Gastrocnemius medialis (tissue), 4 donors: ENCODE results near the gene FBXW2.

Source experiments
- POLR2A ChIP-seq, 2 donors: fragments of 450-650 bp; IDR thresholded peaks; one replicate each; pipeline ENCODE4 v1.6.1; 2017; ENCODE audit warnings: antibody characterized with exemption in 2 of 2, mild to moderate bottlenecking in 2 of 2, moderate library complexity in 2 of 2
- TF ChIP-seq, protein P1 (sequence below), 5 experiments: fragments of 450-650 bp in 3 of 5; fragments of 200-600 bp in 2 of 5; sonication (generic) in 2 of 5; IDR thresholded peaks in 4 of 5; conservative IDR thresholded peaks in 1 of 5; 1 replicate in 4 of 5; 2 replicates in 1 of 5; pipeline ENCODE4 v1.5.1; 2016 to 2019; ENCODE audit warnings: antibody characterized with exemption in 5 of 5, mild to moderate bottlenecking in 3 of 5, moderate library complexity in 3 of 5

DNA sequence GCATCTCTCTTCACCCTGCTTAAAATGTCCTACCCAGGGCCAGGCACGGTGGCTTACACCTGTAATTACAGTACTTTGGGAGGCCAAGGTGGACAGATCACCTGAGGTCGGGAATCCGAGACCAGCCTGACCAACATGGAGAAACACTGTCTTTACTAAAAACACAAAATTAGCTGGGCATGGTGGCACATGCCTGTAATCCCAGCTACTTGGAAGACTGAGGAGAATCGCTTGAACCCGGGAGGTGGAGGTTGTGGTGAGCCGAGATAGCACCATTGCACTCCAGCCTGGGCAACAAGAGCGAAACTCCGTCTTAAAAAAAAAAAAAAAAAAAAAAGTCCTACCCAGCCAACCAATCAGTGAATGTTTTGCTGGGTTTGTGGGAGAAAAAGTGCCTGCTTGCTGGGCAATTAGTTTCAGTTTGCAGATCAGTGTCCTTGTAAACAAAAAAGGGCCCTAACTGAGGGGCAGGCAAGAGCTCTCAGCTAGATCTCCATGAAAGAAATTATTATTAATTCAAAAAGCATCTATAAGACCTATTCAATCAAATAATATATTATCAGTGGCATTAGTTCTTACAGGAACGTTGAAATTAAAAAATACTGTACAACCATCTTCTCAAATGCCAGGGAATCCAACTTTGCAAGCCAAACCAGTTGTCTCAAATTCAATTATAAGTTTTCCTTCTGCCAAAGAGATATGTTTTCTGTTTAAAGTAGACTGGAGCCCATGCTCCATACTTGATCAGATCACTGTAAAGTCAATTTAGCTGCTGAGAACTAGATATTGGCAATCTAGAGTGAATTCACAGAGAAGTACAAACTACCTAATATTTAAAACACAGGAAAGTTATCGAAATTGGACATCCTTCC lies 82.9 kb downstream of the FBXW2 start:
- peak in 1 of 2 donors; percentile 49 for TF ChIP-seq POLR2A (IDR thresholded peaks at IDR 0.05)
- TF ChIP-seq, protein P1, sequence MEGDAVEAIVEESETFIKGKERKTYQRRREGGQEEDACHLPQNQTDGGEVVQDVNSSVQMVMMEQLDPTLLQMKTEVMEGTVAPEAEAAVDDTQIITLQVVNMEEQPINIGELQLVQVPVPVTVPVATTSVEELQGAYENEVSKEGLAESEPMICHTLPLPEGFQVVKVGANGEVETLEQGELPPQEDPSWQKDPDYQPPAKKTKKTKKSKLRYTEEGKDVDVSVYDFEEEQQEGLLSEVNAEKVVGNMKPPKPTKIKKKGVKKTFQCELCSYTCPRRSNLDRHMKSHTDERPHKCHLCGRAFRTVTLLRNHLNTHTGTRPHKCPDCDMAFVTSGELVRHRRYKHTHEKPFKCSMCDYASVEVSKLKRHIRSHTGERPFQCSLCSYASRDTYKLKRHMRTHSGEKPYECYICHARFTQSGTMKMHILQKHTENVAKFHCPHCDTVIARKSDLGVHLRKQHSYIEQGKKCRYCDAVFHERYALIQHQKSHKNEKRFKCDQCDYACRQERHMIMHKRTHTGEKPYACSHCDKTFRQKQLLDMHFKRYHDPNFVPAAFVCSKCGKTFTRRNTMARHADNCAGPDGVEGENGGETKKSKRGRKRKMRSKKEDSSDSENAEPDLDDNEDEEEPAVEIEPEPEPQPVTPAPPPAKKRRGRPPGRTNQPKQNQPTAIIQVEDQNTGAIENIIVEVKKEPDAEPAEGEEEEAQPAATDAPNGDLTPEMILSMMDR (IDR thresholded peaks at IDR 0.05 in 4 of 5, conservative IDR thresholded peaks at IDR 0.05 in 1 of 5) = no peak
